HG02884 (cell line): ENCODE data around the gene ROPN1B.

Experiments used
- ATAC-seq: cut with Tn5 transposase; IDR thresholded peaks from one replicate; pipeline ENCODE4 v1.9.1; 2021; ENCODE audit warnings: mild to moderate bottlenecking, moderate library complexity; ENCODE audit not compliant: unreplicated experiment

Gene ROPN1B

GRCh38 chr3:126003447-126004190, 34.6 kb downstream of the ROPN1B start:
- no peak for ATAC-seq

GRCh38 chr3:126004217-126004616, 35.2 kb downstream of the ROPN1B start:
- no peak for ATAC-seq

GRCh38 chr3:126004692-126005091, 35.7 kb downstream of the ROPN1B start:
- ATAC-seq, result no peak

- no peak for ATAC-seq
These were observed 37.0 kb downstream of the ROPN1B start for GRCh38 chr3:126005951-126006350.

- no peak for ATAC-seq
These were observed 39.2 kb downstream of the ROPN1B start for GRCh38 chr3:126008219-126008618.

GRCh38 chr3:126009181-126009580, 40.2 kb downstream of the ROPN1B start:
- ATAC-seq, result no peak

DNA sequence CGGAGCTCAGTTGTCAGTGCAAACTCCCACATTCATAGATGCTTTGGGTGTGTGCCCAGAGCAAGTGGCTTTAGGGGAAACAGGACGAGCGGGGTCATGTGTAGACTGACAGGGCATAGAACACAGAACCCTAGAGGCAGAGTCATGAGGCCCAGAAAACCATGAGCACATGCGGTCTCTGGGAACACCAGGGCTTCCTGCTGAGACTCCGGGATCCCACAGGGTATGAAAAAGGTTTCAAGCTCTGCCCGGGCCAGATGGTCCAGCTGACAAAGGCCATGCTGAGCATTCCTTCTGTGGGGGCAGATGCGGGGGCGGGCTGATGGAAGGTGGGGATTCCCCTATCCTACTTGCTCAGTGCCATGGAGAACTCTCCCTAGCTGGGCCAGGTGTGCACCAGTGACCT, 44.8 kb downstream of the ROPN1B start:
- ATAC-seq, result no peak

GRCh38 chr3:126014252-126014651, 45.3 kb downstream of the ROPN1B start:
- no peak for ATAC-seq

GRCh38 chr3:126015075-126015474, 46.1 kb downstream of the ROPN1B start:
- no peak for ATAC-seq

DNA sequence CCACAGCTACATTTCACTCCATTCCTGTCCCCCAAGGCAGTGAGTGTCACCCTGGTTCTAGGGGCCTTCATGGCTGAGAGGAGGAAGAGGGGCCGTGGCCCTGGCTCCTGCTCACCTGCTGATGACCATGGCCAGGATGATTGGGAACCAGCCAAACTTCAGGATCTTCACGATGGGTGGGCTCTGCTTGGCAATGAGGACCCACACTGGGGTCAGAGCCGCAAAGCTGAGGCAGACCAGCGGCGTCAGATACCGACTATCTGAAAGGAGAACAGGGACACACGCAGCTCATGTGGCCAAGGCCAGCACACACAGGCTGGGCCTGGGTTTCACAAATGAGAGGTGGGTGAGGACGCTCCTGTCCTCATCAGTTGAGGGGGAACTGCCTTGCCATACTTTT, 47.6 kb downstream of the ROPN1B start:
- ATAC-seq, result no peak

DNA sequence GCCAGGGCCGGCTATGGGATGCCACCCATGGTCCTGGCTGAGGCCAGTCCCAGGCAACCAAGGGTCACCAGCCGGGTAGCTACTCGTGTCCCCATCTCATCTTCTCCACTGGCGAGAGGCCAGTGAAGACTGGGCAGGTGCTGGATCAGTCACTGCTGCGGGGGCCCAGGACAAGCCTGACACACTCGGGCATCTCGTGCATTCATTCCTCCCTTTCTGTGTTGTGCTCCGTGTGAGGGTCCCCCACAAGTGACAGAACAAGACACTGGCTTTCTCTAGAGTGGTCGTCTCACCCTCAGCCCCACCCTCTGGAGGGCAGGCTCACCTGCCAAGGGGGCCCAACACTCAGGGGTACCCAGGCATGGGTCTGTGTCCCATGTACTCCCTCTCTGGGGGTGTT, 48.4 kb downstream of the ROPN1B start:
- ATAC-seq, result no peak

GRCh38 chr3:126018545-126018944, 49.6 kb downstream of the ROPN1B start:
- no peak for ATAC-seq

GRCh38 chr3:126018995-126019394, 50.0 kb downstream of the ROPN1B start:
- ATAC-seq, result no peak

GRCh38 chr3:126019683-126020082, 50.7 kb downstream of the ROPN1B start:
- no peak for ATAC-seq

DNA sequence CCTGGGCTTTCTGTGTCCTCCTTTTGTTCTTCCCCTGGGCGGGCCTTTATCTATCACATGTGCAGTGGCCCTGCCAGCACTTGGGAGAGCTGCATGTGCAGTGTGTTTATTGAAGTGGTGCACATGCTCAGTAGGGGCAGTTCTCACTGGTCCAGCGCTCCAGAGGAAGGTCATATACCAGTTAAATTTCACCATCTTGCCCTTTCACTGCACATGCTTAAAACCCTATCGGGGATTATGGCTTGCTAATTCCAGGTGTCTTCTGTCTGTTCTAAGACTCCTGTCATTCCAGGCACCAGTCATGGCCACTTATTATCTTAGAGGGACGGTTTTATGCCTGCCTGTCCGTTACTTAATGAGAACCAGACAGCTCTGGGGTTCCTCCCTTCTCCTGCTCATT, 52.2 kb downstream of the ROPN1B start:
- ATAC-seq, result no peak

- no peak for ATAC-seq
These were observed 52.7 kb downstream of the ROPN1B start for GRCh38 chr3:126021702-126022101.

DNA sequence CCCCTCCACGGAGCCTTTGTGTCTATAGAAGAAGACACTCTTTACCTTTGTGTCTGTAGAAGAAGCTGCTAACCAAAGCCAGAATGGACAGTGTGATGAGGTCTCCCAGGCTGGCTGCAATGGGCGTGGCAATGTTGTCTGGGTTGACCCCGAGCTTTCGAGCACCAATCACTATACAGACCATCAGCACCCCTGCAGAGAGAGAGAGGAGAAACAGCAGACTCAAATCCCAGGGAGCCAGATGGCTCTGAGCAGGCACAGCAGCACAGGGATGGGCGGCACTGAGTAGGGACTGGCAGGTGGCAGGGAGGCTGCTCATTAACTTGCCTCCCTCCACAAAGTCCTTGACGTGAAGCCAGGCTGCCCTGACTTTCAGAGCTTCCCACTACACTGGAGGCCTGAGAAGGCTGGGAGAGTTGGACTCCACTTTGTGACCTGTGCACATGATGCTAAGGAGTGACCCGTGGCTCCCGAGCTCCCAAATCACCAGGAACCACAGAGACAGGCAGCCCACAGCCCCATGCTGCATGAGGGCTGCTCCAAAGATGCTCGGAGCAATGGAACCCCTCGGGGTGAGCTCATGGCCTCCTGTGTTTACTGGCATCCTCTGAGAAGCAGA, 53.9 kb downstream of the ROPN1B start:
- ATAC-seq, result no peak

GRCh38 chr3:126023390-126023789, 54.4 kb downstream of the ROPN1B start:
- no peak for ATAC-seq

DNA sequence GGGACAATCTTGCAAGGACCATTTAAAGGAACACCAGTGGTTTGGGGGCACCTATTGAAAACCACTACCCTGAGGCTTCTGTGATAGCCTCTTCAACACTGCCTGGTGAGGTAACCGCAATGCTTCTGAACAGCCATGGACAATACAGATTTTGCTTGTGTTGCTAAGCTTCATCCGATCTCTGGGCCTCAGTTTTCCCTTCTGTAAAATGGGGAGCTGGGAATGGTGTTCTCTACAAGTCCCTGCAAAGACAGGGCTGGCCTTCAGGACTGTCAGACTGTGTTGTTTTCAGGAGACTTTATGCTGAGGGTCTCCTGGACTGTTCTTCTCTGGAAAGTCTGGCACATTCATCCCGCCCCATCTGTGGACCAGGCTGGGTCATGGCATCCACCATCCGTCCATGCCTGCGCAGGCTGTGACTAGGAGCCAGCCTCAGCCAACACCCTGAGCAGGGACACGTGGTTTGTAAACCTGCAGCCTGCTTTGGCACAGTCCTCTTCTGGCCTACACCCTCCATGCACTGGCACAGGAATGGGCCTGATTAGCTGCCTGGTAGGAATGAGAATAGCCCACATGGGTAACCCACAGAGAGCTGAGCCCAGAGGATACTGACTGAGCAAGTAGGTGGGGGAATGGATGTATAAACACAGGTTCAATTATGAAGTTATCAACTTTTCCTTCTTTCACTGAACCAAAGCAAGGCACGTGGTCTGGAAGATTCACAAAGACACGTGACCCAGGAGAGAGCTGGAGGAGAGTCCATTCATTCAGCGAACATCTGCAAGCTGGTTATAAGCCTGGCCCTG, 55.3 kb downstream of the ROPN1B start:
- no peak for ATAC-seq

DNA sequence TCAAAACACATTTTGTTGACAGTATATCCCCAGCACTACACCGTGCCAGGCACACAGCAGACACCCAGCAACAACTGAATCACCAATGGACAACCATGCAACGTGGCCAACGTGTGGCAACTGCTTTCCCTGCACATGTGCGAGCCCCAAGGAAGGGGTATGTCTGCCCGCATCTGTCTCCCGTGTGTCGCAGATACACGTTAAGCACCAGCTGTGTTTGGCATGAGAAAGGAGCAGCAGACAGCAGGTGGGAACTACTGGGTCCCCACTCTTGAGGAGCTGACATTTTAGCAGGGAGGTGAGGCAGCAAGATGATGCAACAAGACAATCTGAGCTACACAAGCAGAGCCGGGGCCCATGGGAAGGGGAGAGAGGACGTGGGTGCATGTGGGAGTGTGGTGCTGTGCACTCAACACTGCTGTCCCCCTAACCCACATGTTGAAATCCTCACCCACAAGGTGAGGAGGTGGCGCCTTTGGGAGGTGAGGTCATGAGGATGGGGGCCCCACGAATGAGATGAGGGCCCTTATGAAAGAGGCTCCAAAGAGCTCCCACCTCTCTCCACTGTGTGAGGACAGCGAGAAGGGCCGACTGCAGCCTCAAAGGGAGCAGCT, 56.2 kb downstream of the ROPN1B start:
- no peak for ATAC-seq

DNA sequence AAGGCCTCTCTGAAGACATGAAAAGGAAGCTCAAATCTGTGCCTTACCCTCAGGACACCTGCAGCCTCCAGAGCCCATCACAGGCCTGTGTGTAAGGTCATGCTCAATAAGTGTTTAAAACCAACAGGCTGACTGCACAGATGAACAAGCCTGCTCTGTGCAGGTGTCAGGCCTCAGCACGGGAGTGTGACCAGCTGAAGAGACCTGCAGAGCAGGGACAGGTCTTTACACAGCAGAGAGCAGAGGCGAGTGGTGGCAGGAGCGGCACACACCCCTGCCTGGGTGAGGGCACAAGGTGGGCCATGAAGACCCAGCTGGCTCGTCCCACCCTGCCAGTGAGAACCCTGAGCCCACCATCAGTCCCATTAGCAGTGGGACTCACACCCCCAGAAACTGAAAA, 56.9 kb downstream of the ROPN1B start:
- no peak for ATAC-seq
